Left lung (tissue), 10 donors: Measurements from ENCODE around the gene XIRP1. TPM values are rescaled to one million over a fixed set of nuclear protein-coding genes. Genes with fewer than 3 reads are reported as not detected.
A peak's percentile ranks its signal among the peaks of the same experiment; 100 is the strongest.

Experiments
- ATAC-seq: fragments of 200-7000 bp; cut with Tn5 transposase; one replicate; pipeline ENCODE4 v1.9.1; 2020; ENCODE audit warnings: moderate library complexity
- DNase-seq, 4 donors: peaks; one replicate each; pipeline ENCODE4 v3.0.0-alpha.2; 2013 to 2020
- H3K27ac ChIP-seq, 2 donors: fragments of 200-600 bp; sonication (generic) in 1 of 2; one replicate each; pipeline versions ENCODE4 v1.5.0 to v1.8.0; 2020 to 2021
- H3K27me3 ChIP-seq, 2 donors: fragments of 200-600 bp; sonication (generic) in 1 of 2; one replicate each; pipeline versions ENCODE4 v1.5.0 to v1.8.0; 2020 to 2021
- H3K36me3 ChIP-seq, 2 donors: fragments of 200-600 bp; sonication (generic) in 1 of 2; one replicate each; pipeline versions ENCODE4 v1.5.0 to v1.8.0; 2020 to 2021
- H3K4me1 ChIP-seq, 2 donors: fragments of 200-600 bp; one replicate each; pipeline ENCODE4 v1.8.0; 2021
- H3K4me3 ChIP-seq, 2 donors: fragments of 200-600 bp; sonication (generic) in 1 of 2; one replicate each; pipeline versions ENCODE4 v1.5.0 to v1.8.0; 2020 to 2021; ENCODE audit warnings: mild to moderate bottlenecking in 1 of 2
- H3K9me3 ChIP-seq, 2 donors: fragments of 200-600 bp; sonication (generic) in 1 of 2; one replicate each; pipeline versions ENCODE4 v1.5.0 to v1.8.0; 2020 to 2021
- CTCF ChIP-seq, 2 donors: fragments of 200-600 bp; sonication (generic) in 1 of 2; IDR thresholded peaks; one replicate each; pipeline versions ENCODE4 v1.5.0 to v1.8.0; 2021; ENCODE audit warnings: antibody characterized with exemption in 2 of 2
- intact Hi-C, 2 donors: fragments of 100-400 bp; cut with DNase I; formaldehyde crosslinking; loops; one replicate each; pipeline versions ENCODE4 v1.11.2 to v1.14.2; 2022
- polyA plus RNA-seq, 6 donors: library from polyadenylated mRNA; unstranded; fragments of 120-200 nt; gene quantifications; one replicate each; pipeline ENCODE4 v1.2.1, GENCODE V29; 2013; ENCODE audit not compliant: insufficient read length in 6 of 6
- total RNA-seq, 2 donors: library from RNA; stranded (reverse); fragmentation: NEBNext Ultra II Directional; extraction: Animal tissue kit (Norgen Biotek cat#: 25700); gene quantifications; one replicate each; pipeline ENCODE4 v1.2.1, GENCODE V29; 2021
- donor health status: DM: no; HTN: yes; CAD: no.
- donor health status: DM: no; HTN: no; CAD: no.

The XIRP1 gene
- total and polyA plus RNA-seq, 8 donors: 0.03 to 0.18 (median 0.07) TPM

GRCh38 chr3:39209329-39209970 lies 17.1 kb upstream of the XIRP1 start:
- TF ChIP-seq CTCF (IDR thresholded peaks at IDR 0.05): no peak
- no peak for DNase-seq
- no peak for ATAC-seq
- Histone ChIP-seq H3K36me3 (no peaks in the 10 kb centered on the region), H3K27me3 (no peaks in the 10 kb centered on the region), H3K4me3 (no peak overlapping the region), H3K27ac (no peak overlapping the region), H3K4me1 (peaks cover 0 to 19% of the 10 kb centered on the region in 2 donors), H3K9me3 (peaks cover 0 to 3% of the 10 kb centered on the region in 2 donors)
- intact Hi-C loops: loop anchor here in 1 of 2 donors (5.0 kb wide), 1 partner anchor 73 kb away; the partner anchor contains the start of gene CX3CR1

GRCh38 chr3:39208463-39209055 lies 16.2 kb upstream of the XIRP1 start:
- no peak overlapping the region for H3K4me3 ChIP-seq
- H3K27me3 ChIP-seq: no peaks in the 10 kb centered on the region
- DNase-seq (peak in 2 of 4 donors; percentile 34 to 61), ATAC-seq (peak; percentile 86)
- H3K27ac ChIP-seq: peak overlapping the region in 1 of 2 donors; percentile 16
- H3K9me3 ChIP-seq: peaks cover 0 to 3% of the 10 kb centered on the region in 2 donors
- TF ChIP-seq CTCF (IDR thresholded peaks at IDR 0.05): peak; percentile 46 to 51
- peaks cover 0 to 15% of the 10 kb centered on the region in 2 donors for H3K4me1 ChIP-seq
- no peaks in the 10 kb centered on the region for H3K36me3 ChIP-seq
- intact Hi-C loops: loop anchor here in 1 of 2 donors (5.0 kb wide), 1 partner anchor 74 kb away; the partner anchor contains the start of gene CX3CR1

GRCh38 chr3:39207361-39208186 lies 15.2 kb upstream of the XIRP1 start:
- H3K9me3 ChIP-seq: peaks cover 0 to 3% of the 10 kb centered on the region in 2 donors
- DNase-seq: no peak
- intact Hi-C loops: loop anchor here in 1 of 2 donors (5.0 kb wide), 1 partner anchor 75 kb away; the partner anchor contains the start of gene CX3CR1

GRCh38 chr3:39205919-39206516 lies 13.6 kb upstream of the XIRP1 start:
- peaks cover 0 to 15% of the 10 kb centered on the region in 2 donors for H3K4me1 ChIP-seq
- no peak for ATAC-seq
- no peak overlapping the region for H3K4me3 ChIP-seq
- no peak for TF ChIP-seq CTCF (IDR thresholded peaks at IDR 0.05)
- peaks cover 0 to 4% of the 10 kb centered on the region in 2 donors for H3K27me3 ChIP-seq
- H3K36me3 ChIP-seq: no peaks in the 10 kb centered on the region
- intact Hi-C loops: loop anchor here in 1 of 2 donors (5.0 kb wide), 1 partner anchor 76 kb away; the partner anchor contains the start of gene CX3CR1
- no peak overlapping the region for H3K27ac ChIP-seq
- peaks cover 0 to 3% of the 10 kb centered on the region in 2 donors for H3K9me3 ChIP-seq
- DNase-seq: no peak

More at GRCh38 chr3:39207361-39208186, 15.2 kb upstream of the XIRP1 start:
- Histone ChIP-seq H3K4me1 (peaks cover 0 to 15% of the 10 kb centered on the region in 2 donors), H3K36me3 (no peaks in the 10 kb centered on the region), H3K27ac (peak overlapping the region in 1 of 2 donors; percentile 16), H3K27me3 (peaks cover 0 to 2% of the 10 kb centered on the region in 2 donors), H3K4me3 (no peak overlapping the region)
- ATAC-seq: no peak
- TF ChIP-seq CTCF (IDR thresholded peaks at IDR 0.05): no peak
